GM18517 (cell line): ENCODE measurements around the gene BTBD9.

Experiments
- ATAC-seq: cut with Tn5 transposase; IDR thresholded peaks from one replicate; pipeline ENCODE4 v1.9.1; 2021; ENCODE audit warnings: mild to moderate bottlenecking, moderate library complexity; ENCODE audit not compliant: unreplicated experiment

BTBD9 gene

DNA sequence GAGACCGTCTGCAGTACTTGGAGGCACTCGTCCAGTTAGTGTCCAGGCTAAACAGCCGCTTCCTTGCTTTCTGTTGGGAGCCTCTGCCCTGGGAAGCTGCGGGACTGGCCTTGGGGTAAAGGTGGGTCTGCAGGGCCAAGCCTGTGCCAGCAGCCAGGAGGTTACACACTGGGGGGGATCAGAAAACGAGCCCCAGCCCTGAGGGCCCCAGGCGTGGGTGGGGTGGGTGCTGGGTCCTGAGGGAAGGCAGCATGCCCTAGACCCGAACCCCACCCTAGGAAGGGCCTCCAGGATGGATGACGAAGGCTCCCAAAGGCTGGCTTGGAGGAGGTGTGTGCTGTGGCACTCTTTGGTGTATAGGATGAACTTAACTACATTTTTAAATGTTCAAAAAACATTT lies 485.0 kb downstream of the BTBD9 start:
- ATAC-seq, result no peak

DNA sequence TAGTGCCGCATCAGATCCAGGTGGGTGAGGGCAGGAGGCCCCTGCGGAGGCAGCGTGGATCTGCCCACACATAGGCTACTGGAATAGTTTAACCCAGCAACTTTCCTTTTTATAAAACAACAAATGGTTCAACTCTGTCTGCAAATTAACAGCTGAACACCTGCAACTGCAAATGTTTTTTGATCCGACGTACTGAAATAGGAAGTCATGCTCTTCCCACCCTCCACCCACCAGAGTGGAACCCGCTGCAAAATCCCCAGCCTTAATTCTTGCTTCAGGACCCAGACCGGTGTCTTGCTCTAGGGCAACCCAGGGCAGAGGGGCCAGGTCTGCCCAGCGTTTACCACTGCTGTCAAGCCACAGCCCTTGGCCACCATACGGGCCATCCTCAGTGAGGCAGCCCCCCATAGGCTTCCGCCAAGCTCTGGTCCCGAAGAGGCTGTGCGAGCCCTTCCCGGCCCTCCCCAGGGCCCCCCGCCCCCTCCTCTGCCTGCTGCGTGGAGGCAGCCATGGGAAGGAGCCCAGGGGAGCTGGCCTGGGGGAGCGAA lies 485.9 kb downstream of the BTBD9 start:
- no peak for ATAC-seq

DNA sequence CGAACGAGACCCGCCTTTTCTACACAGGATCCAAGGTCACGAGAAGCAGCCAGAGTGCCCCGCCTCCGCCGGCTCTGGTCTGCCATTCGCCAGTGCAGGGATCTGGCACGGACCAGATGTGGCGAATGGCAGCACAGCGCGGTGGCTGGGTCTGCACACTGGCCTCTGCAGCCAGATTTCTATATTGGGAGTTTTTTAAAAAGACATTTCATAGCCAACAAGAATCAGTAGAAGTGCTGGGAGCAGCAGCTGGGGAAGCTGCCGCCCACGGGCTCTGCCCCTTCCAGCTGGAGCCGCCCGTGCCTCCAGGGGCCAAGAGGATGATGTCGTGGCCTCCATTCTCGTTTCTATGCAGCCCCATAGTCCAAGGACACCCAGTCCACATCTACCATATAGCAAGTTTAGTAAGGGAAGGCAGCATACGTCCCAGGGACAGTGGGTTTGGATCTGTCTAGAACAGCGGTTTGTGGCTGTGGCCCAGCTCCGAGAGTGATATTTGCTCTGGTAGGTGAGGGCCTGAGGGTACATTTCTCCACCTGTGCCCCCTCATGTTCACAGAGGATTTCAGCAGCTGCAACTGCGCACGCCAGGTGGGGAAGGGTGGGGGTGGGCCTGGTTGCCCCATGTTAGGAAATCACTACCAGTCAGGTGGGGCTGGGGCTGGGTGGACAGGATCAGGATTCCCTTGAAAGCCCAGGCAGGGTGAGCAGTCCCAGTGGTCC lies 486.5 kb downstream of the BTBD9 start:
- no peak for ATAC-seq

DNA sequence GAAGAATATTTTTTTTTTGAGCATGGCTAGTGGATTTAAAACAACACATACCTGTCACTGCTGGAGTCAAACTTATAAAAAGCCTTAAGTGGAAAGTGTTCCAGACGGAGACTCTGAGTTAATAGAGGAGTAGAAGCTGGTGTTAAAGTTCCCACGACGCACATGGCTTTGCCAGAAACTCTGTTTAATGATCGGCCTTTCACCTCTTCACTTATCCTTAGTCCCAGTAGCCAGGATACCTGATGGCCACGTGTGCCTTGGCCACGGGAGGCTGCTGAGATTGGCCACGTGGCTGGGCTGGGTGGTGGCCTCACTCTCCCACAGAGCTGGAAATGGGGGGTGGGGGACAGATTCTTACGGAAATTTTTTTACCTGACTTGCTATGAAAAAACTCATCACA lies 487.1 kb downstream of the BTBD9 start:
- ATAC-seq, result no peak

DNA sequence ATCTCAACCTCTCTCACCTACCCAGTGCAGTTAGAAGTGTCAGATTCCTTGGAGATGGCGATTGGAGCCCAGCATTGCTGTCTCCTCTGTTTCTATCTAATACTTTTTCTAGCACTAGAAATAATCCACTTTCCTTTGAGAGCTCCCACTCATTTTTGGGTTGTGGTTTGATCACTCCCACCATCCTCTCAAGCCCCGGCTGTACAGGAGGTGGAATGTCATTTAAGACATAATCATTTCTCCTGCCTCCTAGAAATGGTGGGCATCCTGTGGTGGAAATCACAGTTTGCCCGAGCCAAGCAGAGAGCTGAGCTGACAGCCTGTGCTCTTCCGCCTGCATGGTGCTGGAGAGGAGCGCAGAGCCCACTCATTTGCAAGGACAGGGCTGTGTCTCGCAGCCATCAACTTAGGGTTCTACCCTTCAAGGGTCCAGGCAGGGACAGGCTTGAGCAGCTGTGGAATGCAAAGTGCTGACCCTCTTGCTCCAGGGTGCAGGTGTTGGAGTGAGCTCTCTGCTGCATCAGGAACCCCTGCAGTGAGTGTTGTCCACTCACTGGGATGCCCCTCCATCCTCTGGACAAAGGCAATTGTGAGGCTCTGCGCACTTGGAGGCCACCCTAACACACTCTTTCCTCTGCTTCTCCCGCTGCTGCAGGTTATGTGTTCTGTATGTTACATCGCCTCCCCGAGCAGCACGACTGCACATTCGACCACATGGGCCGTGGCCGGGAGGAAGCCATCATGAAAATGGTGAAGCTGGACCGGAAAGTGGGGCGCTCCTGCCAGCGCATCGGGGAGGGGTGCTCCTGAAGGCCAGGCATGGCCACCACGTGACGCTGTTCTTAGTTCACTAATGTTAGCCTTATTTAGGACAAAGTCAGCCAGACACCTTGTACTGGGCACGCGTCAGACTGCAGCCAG lies 487.9 kb downstream of the BTBD9 start:
- ATAC-seq, result no peak

DNA sequence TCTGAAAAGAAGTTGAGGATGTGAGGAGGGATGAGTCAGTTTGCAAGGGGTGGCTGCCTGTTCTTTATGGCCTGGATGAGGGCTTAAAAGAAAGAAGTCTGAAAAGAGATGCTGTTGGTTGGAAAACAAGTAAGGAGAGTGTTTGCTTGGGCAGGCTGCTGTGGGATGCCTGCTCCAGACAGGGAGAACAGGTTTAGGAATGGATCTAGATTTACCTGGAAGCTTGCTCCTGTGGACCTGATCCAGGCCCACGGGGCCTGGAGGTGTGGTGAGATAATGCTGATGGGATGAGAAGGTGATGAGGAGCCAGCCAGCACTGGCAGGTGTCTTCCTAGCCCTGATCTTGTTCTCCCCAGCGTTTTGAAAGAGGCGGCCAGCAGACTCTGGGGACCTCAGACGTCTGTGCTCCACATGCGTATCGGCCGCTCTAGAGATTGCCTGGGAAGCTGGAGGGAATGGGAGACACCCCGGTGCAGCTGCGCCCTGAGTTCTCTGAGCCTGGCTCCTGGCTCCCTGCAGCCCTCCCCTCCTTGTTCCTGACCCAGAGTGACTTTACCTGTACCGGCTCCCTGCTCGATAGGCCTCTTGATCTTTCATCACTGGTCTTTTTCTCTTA lies 488.9 kb downstream of the BTBD9 start:
- no peak for ATAC-seq

DNA sequence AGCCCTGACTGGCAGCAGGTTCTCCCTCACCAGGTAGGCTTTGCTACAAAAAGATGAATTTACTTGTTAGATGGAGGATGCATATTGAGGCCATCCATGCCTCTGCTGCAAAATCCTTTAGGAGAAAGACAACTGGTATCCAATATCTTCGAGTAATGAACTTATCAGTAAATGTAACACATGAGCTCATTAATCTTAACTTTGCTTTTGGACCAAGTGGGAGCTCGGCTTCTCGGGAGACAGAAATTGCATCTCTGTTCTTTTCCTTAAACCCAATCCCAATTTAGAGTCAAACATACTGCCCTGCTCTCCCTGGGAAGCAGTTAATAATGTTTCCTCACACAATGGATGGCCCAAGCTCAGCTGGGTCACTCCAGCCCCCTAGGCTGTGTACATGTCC lies 489.7 kb downstream of the BTBD9 start:
- ATAC-seq, result no peak

DNA sequence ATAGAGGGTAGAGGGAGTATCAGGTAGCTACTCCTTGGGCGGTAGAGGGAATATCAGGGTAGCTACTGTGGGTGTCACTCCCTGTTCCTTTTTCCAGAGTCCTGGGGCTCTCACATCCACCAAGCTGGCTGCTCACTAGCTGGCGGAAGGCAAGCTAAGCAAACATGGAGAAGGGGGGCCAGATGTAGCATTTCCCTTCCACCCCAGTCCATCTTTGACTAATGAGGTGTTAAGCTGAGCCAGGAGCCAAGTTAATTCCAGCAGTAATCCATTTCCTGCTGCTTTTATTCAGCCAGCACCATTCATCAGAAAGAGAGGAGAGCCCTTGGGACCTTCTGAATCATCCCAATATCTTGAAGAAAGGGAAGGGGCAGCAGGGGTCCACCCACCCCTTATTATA lies 490.2 kb downstream of the BTBD9 start:
- no peak for ATAC-seq

DNA sequence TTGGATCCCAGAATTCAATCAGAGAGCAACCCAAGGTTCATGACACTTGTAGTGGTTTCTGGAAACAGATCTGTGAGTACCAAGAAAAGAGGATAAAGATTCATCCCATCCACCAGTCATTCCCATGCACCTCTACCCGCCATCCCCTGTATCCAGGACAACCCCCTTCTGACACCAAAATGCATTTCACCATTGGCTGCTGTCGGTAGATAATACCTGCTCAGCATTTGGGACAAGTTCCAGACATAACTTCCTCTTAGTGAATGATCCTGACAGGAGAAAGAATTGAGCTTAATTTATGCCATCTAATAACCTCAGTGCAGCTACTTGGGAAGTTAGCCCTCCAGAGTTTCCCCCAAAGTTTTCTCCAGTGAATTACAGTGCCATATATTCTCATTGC lies 491.1 kb downstream of the BTBD9 start:
- no peak for ATAC-seq

DNA sequence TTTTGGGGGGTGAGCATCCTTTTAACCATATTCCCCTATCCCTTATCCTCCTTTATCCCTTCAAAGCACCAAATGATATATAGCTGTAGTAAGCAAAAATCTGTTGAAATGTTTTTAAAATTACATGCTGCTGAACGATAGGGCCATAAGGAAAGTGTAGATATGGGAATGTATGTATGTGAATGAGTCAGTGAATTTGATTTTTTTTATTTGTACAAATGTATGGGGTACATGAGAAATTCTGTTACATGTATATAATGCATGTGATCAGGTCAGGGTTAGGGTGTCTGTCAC lies 493.0 kb downstream of the BTBD9 start:
- ATAC-seq, result no peak

DNA sequence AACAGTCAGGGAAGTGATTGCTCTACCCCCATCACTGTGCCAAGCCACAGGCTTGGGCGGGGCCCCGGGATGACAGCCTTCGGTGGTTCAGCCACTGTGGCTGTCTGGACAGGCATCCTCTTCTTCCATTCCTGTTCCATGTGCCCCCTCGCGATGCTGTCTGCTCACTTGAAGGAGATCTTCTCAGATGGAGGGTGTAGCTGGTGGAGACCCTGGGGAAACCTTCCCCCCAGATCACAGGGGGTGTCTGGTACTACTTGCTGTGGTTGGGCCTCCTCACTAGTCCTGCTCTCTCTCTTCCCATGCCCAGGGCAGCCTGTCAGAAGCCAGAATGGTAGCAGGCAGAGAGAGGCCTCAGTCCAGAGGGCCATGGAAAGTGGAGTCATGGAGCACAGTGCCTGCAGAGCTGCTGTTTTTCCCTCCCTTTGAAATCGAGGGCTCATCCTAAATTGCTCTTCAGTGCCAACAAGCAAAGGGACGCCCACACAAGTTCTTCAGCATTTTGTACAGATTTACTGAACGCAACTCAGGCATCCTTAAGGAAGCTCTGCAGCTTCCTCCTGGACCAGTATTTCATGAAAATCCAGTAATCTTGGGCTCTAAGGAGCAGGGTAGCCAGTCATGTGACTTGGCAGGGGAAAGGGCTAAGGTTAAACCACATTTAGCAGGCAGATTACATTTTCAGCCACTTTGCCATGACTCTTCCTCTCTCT lies 493.6 kb downstream of the BTBD9 start:
- ATAC-seq, result no peak

DNA sequence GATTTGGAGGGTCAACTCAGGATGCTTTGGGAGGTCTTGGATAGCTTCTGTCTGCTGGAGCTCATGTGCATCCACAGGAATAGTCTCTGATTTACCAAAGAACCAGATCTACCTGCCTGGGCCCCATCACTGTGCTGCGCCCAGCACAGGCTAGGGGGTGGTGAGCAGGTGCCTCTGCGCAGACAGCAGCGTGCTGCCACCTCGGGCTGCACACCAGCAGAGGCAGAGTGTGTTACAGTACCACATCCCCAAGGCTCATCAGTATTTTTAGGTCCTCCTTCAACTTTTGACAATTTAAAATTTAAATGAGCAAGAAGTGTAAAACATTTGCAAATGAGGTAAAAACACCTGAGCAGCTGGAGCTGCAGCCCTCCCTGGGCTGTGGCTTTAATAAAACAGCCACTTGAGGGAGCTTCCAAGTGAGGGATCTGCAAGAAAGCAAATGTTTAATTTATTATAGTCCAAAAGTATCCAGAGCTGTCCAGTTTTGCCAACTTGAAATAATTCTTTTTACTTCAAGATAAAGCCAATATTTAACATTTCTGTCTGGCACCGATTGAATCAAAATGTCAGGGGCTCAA lies 495.3 kb downstream of the BTBD9 start:
- ATAC-seq, result no peak

DNA sequence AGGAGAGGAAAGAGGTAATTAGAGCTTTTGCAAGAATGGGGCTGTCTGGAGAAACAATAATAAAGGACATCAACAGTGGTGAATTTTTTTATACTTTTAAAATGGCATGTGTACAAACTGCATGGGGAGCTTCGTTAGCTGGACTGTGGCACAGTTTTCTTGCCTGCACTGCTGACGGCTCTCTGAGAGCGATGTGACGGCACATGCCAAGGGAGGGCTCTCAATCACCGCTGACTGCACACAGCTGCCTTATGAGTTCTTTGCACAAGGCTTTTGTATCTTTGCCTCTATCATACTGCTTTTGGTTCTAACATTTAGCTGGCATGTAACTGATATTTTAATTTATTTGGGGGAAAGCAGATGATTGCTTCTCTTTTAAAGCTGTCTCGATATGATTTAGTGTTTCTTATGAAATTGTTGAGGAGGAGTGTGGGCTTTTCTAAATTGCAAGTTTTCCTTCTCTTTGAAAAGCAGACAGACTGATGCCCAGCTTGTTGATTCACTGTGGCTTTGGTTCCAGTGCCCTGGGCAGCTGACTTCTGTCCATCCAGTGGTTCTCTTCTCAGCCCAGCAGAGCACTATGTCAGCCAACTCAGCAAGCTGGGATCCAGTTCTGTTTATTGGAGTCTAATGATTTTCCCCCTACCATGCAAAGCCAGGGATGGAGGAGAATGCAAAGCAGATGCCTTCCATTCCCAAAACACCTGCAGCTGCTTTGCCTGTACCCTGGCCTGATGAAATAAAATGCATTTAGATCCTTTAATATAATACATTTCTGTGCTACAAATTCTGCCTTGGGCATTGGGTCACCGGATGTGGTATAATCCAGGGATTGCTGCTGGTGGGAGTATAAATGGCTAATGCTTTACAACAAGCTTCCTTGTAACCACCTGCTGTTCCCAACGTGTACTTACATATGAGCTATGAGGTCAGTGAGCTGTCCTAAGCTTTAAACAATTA lies 496.3 kb downstream of the BTBD9 start:
- no peak for ATAC-seq

DNA sequence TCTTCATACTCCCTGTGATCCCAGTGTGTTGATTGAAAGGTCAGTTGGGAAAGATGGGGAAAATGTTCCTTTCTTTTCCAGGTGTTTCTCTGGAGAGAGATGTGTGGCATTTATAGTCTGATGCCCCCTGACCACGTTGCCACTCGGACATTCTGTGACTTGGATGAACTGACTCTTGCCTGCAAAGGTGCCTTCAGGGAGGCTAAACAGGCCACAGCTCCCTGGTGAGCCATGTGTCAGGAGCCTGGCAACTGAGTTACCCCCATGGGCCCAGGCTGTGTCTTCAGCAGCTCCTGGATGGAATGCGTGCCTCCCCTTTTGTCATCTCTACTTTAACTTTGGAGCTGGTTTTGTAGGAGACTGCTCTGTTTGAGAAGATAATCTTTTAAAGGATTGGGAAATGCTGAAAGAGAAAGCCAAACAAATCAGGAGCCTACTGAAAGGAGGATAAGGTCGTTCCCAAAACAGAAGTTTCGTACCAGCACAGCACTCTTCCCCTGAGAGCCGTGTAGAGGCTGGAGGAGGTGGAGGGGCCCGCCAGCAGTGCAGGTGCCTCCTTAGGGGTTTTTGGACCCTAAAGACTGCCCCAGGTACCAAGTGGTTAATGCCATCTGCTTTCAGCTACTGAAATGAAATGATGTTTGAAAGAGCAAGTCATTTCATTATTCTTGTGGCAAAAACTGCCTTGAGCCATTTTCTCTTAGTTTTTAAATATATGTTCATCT lies 497.4 kb downstream of the BTBD9 start:
- no peak for ATAC-seq

DNA sequence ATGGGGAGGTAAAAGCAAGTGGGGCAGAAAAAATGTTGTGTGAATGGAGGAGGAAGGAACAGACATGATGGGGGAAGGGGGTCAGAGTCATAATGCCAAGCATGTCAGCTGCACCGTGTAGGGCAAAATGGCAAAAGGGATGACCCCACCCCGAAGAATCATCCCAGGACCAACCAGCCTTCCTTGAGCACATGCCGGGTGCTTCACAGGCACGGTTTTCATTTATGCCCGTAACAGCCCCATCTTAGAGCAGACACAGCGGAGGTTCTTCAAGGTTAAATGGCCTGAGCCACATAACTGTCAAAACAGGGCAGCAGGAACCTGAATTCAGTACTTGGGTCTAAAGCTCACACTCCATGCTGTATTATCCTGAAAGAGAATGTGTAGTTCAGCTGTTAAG lies 498.0 kb downstream of the BTBD9 start:
- no peak for ATAC-seq

DNA sequence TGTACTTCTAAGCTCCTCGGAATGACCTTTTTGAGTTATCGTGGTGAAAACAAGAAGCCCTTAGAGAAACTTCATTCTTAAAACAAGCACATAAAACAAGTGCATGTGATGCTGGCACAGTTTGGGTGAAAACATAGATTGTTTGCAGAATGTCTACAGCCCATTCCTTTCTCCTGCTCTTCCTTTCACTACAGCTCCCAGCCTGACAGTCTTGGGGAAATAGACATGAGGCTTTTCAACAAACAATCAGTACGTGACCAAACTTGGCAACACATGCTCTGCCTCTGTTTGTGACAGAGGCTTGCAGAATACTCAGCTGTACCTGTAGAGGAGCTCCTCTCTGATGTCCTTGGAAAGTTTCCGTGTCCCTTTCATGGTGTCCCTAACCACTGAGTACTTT lies 498.6 kb downstream of the BTBD9 start:
- no peak for ATAC-seq

DNA sequence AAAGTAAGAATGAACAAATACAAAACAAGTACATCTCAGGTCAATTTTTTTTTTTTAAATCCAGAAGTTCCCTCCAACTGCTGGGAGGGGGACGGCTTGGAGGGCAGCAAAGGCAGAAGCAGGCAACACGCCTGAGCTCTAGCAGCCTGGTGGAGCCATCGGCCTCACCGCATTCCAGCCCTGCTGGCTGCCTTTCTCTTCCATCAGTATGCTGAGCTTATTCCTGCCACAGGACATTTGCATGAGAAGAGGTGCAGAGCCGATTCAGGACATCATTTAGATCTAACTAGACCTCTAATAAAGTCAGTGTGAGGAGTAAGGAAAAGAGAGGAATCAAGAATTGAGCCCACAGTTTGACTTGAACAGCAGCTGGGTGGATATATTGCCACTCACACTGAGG lies 501.4 kb downstream of the BTBD9 start:
- ATAC-seq, result no peak

DNA sequence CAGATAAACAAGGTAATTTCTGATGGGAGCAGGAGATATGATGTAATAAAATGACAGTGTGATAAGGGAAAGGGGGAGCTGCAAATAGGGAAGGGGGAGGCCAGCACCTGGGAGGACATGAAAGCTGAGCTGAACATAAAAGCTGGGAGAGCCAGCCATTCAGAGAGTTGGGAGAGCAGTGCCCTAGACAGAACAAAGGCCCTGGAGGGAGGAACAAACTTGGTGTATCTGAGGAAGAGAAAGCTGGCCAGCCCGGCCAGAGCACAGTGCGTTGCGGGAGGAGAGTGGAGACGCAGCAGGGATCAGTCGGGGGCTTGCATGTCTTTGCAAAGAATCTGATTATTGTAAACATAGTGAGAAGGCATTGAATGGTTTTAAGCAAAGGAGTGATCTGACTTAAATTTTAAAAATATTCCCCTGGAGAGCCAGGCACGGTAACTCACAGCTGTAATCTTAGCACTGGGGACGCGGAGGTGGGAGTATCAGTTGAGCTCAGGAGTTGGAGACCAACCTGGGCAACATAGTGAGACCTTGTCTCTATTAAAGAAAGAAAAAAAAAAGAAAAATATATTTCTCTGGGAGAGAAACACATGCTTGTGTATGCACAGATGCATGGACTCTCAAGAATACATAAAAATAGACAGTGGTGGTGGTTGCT lies 502.0 kb downstream of the BTBD9 start:
- ATAC-seq, result no peak

DNA sequence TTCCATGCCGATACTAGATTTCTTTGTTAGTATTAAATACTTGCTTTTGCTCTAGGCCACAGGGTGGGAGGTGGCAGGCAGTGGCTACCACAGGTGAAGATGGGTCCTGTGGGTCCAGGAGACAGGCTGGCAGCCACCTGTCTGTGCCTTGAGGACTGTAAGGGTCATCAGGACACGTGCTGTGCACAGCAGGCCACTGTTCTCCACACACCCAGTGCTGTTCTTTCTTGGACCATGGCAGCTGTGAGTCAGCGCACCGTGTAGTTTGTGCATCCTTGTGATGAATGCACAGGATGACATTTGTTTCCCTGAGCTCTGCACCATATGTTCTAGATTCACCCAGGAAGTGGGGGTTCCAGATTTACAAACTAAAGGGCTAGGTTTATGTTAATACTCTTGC lies 503.2 kb downstream of the BTBD9 start:
- ATAC-seq, result no peak
